ENCODE data around the gene PRTN3. TPM values are rescaled to one million over a fixed set of nuclear protein-coding genes. Genes with fewer than 3 reads are reported as not detected.
A peak's percentile ranks its signal among the peaks of the same experiment; 100 is the strongest.

Gene PRTN3
- total and polyA plus RNA-seq, 2 of the 4 experiments (the other 2 are of a cell fraction) = not detected

- in situ Hi-C loops (cut with MboI; ENCODE audit: low sequenced_read_pairs) (no loop called here), dilution Hi-C loops (cut with HindIII; ENCODE audit: low sequenced_read_pairs, unreplicated experiment) (no loop called here), intact Hi-C loops (cut with micrococcal nuclease) (no loop called here)
- Histone ChIP-seq H3K27ac (ENCODE audit: insufficient read depth, low read length) (no peak overlapping the region), H4K20me1 (ENCODE audit: insufficient read depth, low read length) (peaks cover 23% of the 10 kb centered on the region), H3K18ac (ENCODE audit: low read depth, low read length) (no peak overlapping the region), H3K9ac (ENCODE audit: low read depth, low read length) (no peak overlapping the region), H3K27me3 (ENCODE audit: control insufficient read depth, insufficient read depth, low read length) (no peaks in the 10 kb centered on the region), H3K36me3 (ENCODE audit: control insufficient read depth, insufficient read depth, low read length) (peaks cover 11% of the 10 kb centered on the region), H3K4ac (ENCODE audit: low read depth, low read length) (no peak overlapping the region), H3K4me3 (ENCODE audit: insufficient read depth, low read depth, low read length) (no peak overlapping the region), H2BK5ac (ENCODE audit: low read depth, low read length, poor library complexity, severe bottlenecking) (no peak overlapping the region), H4K5ac (ENCODE audit: low read depth, low read length) (no peak overlapping the region), H3K9me1 (ENCODE audit: insufficient read depth, low read length) (peaks cover 1% of the 10 kb centered on the region; the same call in 1 of the 2 replicates), H3K56ac (ENCODE audit: extremely low read depth, insufficient read depth, low read length) (no peak overlapping the region), H3K14ac (replicated peaks; ENCODE audit: low read depth, low read length) (no peak overlapping the region), H2AFZ (replicated peaks; ENCODE audit: low read length, poor library complexity) (no peak overlapping the region), H3K9me3 (ENCODE audit: control insufficient read depth, insufficient read depth, low read length) (no peaks in the 10 kb centered on the region), H3K23ac (ENCODE audit: low read depth, low read length) (no peak overlapping the region), H2AK5ac (ENCODE audit: low read depth, low read length) (0 out of 2 replicates have a peak overlapping the region, but pooled peaks have one; percentile 1), H3K4me1 (ENCODE audit: control insufficient read depth, insufficient read depth, low read length) (peaks cover 7% of the 10 kb centered on the region), H2BK120ac (ENCODE audit: low read depth, low read length) (no peak overlapping the region), H4K8ac (ENCODE audit: low read depth in 2 of 2, low read length in 2 of 2) (no peak overlapping the region), H2AK9ac (replicated peaks; ENCODE audit: low read depth, low read length, poor library complexity) (peak overlapping the region; percentile 19), H4K91ac (ENCODE audit: insufficient read depth, low read depth, low read length) (no peak overlapping the region), H2BK15ac (ENCODE audit: low read depth, low read length) (no peak overlapping the region), H3K79me1 (ENCODE audit: low read depth in 1 of 2, low read length in 2 of 2) (peaks cover 0 to 3% of the 10 kb centered on the region in 2 experiments; a peak in 1 of 4 replicates), H3K4me2 (ENCODE audit: low read depth, low read length) (no peak overlapping the region), H2BK20ac (ENCODE audit: low read depth, low read length) (no peak overlapping the region)
- POLR2A ChIA-PET (ENCODE audit: unreplicated experiment) = no interaction called here
- CTCF ChIA-PET = no interaction called here
- TF ChIP-seq MAFK (IDR thresholded peaks at IDR 0.05; ENCODE audit: low read depth, low read length) (no peak), MXI1 (IDR thresholded peaks at IDR 0.05; ENCODE audit: borderline replicate concordance, low read depth, low read length) (no peak), RFX5 (IDR thresholded peaks at IDR 0.05; ENCODE audit: low read depth, low read length) (no peak), POLR2A (IDR thresholded peaks at IDR 0.05; ENCODE audit: low read depth, low read length) (no peak), NFE2L2 (IDR thresholded peaks at IDR 0.05; ENCODE audit: low read depth, low read length) (no peak), CEBPB (IDR thresholded peaks at IDR 0.05; ENCODE audit: low read depth, low read length) (no peak), RAD21 (IDR thresholded peaks at IDR 0.05; ENCODE audit: low read length) (no peak), CTCF (conservative IDR thresholded peaks at IDR 0.05; ENCODE audit: low read depth, low read length) (no peak), MAZ (IDR thresholded peaks at IDR 0.05; ENCODE audit: borderline replicate concordance, low read depth, low read length) (no peak), FOS (IDR thresholded peaks at IDR 0.05; ENCODE audit: low read depth, low read length) (no peak), CHD1 (IDR thresholded peaks at IDR 0.05; ENCODE audit: low read depth, low read length) (no peak), ELK1 (IDR thresholded peaks at IDR 0.05; ENCODE audit: borderline replicate concordance, low read depth, low read length) (no peak)
- WGBS, 2 experiments (ENCODE audit: extremely low coverage in 2 of 2, insufficient read length in 1 of 2) = 83% methylated on average over 13 of the region's 28 CpGs; no CpG with 5 or more reads in 1 of the 2 experiments
- BruUV-seq (replicated peaks) = no TSS peak
- no peak for DNase-seq
- ATAC-seq (ENCODE audit: low read depth) = no peak
Measured at GRCh38 chr19:795073-795611, 45.7 kb upstream of the PRTN3 start.
